Muscle of arm (tissue), 14 donors: ENCODE results near the gene GGTLC3. TPM values are rescaled to one million over a fixed set of nuclear protein-coding genes. Genes with fewer than 3 reads are reported as not detected.
"Not testable (repeated sequence)": the region's sequence is repeated elsewhere in the genome, so short reads cannot be mapped to it uniquely, and the experiment has no call there.

Experiments used
- DNase-seq: peaks from one replicate; pipeline ENCODE4 v3.0.0-alpha.2; 2013
- long read RNA-seq, 11 donors: transcript quantifications; one replicate each; lab custom pipeline, GENCODE V29; 2026
- polyA plus RNA-seq, 12 donors: library from polyadenylated mRNA; unstranded; fragments of 120-200 nt; gene quantifications; one replicate each; pipeline ENCODE4 v1.2.1, GENCODE V29; 2013; ENCODE audit not compliant: insufficient read length in 12 of 12

The GGTLC3 gene
- polyA plus RNA-seq: under 1 TPM in 4 of 12 donors, not detected in 8; 0.20 to 0.41 (median 0.28) TPM
- long read RNA-seq, donor 1: 0 reads
- long read RNA-seq, donor 2: 0 reads
- long read RNA-seq, donor 3: 0 reads
- long read RNA-seq, donor 4: 0 reads
- long read RNA-seq, donor 5: 0 reads
- long read RNA-seq, donor 6: 0 reads
- long read RNA-seq, donor 7: 0 reads
- long read RNA-seq, donor 8: 0 reads
- long read RNA-seq, donor 9: 0 reads
- long read RNA-seq, donor 10: 0 reads
- long read RNA-seq, donor 11: 0 reads

DNA sequence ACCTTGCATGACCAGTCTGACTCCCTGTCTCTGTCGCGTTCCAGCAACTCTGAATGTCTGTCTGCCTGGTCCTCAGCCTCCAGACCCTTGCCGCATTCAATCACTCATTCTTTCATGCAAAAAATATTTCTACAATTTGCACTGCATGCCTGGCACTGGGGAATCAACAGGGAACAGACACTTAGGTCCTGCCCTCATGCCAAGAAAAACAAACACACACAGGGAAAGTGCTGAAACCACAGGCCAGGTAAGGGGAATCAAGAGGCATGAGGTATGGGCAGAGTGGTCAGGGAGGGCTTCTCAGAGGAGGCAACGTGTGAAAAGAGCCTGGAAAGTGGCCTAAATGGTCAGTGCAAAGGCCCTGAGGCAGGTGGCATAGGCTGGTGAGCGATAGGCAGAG is at the start of gene GGTLC3:
GGTLC3 (minus strand) TSS at position 101 of the 400 bp plus-strand sequence. CDS start 264 bp downstream, outside the sequence.
- DNase-seq: not testable (repeated sequence)

DNA sequence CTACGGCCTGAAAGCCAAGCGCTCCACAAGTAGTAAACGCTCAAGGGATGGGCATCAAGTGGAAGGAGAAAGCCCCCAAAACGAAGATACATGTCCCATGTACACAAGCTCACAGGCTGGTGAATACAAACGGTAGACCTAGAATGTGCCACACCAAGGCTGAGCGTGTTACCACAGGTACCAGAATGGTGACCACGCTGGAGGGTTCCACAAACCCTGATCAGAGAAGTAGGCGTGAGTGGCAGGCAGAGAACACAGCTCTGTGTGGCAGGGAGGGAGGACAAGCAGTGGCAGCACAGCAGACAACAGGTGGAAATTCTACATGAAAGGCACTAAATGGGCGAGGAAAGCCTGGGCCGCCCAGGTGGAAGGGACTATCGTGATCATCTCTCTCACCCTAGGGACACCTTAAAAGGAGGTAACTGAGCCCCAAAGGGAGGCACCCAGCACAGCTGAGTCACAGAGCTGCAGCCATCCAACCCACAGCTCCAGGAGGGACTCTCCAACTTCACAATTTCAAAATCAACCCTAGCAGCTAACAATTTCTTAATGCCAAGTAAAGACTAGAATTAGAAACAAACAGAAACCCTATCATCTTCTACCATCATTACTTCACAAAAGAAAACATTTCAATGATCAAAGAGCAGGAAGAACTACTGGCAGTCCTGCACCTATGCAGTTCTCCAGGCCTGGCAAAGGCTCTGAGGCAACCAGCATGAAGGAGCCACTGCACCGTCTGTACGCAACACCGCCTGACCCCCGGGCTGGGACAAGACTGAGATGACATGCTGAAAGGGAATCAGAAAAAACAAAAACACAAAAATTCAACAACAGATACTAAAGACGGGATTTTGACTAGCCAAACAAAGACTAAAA is 42.4 kb upstream of the GGTLC3 start:
- not testable (repeated sequence) for DNase-seq

DNA sequence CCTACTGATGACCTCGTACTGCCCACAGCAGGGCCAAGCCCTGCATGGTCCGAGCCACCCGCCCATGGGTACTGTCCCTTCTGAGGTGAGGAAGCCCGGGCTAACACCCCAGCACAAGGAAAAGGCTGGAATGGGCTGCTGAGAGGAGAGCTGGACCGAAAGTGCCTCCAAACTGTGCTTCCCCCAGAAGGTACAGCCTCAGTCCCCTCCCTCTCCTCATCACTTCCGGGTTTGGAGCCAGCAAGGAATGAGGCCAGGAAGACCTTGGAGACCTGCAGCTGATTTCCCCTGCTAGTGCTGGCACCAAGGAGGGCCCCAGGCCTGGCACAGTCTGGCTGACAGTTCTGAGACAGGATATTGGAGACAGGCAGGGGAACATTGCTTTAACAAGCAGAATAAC is 41.0 kb upstream of the GGTLC3 start:
- DNase-seq: not testable (repeated sequence)

DNA sequence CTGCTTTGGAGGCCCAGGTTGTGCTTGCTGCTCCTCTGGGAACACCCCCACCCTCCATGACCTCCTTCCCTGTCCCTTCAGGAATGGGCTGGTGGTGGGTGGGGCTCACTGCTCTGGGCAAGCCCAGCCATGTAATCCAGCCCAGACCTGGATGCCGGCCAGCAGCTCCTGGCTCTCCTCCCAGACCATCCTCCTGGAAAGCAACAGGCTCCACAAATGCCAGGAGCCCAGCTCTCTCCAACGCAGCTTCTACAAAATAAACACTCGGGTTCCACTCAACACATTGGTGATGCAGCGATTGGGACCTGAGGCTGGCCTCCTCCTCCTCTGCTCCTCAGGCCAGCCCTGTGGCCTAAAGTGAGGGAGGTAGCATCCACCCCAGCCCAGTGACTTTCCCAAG is 40.6 kb upstream of the GGTLC3 start:
- DNase-seq: not testable (repeated sequence)

DNA sequence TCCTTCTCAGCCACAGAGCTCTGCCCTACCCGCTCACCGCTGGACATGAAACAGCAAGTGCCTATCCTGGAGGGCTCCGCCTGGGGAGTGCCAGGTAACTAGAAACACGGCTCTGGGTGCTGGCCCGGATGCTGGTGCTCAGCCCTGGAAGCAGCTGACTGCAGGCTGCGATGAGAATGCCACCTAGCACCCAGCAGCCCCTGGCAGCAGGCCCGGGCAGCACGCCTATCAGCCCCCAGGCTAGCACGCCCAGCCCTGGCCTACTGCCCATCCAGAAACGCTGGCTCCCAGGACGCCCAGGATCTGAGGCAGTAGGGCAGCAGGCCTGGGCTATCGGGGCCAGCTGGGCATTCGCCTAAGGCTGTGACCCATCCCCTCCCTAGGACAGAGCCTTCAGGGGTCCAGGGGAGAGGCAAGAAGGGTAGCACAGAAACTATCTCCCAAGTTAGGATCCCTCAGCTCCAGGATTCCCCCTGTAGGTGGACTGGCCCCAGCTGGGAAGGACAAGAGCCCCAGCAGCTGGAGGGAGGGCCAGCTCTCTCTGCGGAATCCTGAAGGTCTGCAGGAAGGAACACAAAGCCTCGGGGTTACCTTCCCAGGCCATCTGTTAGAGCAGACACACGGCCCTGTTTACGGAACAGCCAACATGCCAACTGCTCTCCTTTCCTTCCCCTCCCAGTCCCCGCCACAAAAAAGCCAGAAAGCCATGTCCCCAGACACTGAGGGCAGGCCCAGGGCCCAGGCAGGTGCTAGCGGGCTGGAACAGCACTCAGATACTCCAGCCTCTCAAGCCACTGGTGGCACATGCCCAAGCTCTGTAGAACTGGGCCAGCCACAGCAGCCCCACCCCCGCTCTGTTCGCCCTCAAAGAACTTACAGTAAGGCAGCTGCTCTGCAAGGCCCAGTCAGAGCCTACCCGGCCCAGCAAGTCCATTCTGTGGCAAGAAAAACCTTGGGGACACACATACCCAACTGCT is 36.6 kb upstream of the GGTLC3 start:
- not testable (repeated sequence) for DNase-seq

DNA sequence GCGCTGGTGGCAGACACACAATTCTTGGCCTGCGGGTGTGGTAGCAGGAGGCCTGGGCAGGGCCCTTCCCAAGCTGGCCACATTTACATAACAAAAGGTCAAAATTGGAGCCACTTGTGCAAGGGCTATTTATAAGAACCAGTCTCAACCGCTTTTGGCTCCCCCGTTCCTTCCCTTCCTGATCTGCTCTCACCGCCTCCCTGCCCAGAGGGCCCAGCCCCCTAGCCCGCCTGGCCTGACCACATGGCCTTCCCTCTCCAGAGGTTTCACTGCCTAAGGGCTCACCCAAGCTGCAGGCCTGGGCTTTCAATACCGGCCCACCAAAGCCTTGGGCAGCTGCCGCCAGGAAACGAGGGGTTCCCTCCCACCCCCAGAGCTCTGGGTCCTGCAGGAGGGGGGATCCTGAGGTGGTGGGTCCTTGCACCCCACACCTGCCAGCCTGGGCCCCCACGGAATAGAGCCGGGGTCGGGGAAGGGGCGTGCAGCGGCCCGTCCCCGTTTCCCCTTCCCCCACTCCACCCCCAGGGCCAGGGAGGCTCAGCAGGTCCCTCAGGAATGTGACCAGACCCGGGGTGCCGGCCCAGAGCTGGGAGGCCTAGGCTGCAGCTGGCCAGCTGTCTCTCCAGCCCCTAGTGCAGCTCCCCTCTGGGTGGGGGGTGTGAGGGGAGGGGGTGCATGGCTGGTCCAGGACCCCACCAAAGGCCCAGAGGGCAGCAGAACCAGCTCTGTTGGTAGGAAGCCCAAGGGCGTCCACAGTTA is 35.1 kb upstream of the GGTLC3 start:
- not testable (repeated sequence) for DNase-seq

DNA sequence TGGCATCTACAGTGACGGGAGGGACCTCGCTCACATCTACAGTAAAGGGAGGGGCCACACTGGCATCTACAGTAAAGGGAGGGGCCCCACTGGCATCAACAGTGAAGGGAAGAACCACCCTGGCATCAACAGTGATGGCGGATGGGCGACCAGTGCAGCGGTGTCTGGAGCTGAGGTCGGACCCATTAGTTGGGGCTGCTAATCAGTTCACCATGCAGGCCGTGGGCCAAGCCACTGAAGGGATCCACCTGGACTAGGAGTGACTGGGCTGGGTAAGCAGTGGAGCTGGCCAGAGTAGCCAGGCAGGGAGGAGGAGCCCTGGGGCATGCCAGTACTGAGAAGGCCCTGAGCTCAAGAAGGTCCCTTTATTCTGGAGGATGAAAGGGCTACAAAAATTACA is 33.1 kb upstream of the GGTLC3 start:
- not testable (repeated sequence) for DNase-seq

DNA sequence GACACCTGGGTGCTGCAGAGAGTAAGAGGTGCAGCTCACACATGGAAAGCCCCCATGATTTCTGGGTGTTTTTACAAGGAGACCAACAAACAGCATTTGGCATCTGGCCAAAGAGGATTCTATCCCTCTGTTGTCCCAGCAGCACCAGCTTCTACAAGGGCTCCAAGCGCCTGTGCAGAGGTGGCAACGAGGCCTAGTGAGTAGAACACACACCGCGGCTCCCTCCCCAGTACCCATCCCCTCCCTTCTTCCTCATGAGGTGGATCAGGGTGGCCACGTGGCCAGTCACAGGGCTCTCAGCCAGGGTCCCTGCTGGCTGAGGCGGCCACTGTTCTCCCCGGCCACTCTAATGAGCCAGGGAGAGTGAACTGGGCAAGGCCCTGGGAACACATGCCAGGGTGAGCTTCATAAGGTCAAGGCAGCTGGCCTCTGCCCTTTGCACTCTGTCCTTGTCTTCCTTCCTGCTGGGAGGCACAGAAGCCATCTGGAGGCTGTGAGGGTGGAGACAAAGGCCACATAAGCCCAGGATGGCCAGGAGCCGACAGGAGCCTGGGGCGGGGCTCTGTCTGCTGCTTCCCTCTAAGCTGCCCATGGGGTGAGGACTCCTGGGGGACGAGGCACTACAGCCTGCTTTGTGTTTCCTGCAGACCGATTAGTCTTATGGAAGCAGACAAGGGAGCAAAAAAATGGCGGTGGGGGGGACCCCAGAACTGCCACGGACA is 31.7 kb upstream of the GGTLC3 start:
- DNase-seq: not testable (repeated sequence)

DNA sequence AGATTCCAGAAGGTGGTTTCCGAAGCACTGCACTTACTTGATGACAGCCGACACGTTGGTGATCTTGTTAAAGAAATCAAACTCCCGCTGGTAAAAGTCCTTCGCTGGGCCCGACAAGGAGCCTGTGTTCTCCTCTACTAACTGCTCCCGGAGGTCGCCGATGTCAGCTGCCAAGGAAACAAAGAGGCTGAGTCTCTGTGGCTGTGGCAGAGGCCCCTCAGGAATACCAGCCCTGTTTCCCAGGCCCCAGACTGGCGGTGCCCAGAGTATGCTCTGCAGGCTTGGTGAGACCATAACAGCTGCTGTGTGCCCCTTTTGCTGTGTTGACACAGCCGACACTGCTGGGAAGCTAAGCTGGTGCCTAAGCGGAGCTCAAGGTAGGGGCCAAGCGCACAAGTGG is 26.7 kb upstream of the GGTLC3 start:
- DNase-seq: not testable (repeated sequence)

DNA sequence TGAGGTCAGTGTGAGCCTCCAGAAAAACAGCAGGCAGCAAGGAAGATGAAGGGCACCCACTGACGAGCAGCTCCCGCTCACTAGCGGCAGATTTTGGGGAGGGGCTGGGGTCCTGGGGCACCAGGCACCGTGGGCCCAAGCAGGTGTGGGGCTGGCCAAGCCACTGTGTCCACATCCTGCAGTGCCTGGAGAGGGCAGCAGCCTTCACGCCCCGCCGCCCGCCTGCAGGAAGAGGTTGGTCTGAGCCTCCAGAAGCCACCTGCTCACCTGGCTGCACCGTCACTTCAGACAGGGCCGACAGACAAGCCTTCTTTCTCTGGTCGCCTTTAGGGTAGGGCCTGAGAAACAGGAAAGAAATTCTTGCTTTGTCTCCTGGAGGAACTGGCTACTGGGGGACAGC is 25.4 kb upstream of the GGTLC3 start:
- not testable (repeated sequence) for DNase-seq

DNA sequence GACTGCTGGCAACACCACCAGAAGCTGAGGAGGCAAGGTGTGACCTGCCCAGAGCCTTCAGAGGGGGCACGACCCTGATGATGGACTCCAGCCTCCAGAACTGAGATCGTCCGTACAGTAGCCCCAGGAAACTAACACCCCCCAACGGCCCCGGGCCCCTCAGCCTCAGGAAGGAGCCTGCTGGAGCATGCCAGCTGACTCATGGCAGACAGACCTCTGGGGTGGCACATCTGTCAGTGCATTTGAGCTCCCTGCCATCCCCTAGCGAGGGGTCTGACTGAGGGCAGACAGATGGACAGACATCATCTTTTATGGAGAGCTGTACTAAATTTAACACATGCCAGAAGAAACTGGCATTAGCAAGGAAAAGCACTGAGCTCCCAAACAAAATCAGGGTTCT is 22.0 kb upstream of the GGTLC3 start:
- not testable (repeated sequence) for DNase-seq

DNA sequence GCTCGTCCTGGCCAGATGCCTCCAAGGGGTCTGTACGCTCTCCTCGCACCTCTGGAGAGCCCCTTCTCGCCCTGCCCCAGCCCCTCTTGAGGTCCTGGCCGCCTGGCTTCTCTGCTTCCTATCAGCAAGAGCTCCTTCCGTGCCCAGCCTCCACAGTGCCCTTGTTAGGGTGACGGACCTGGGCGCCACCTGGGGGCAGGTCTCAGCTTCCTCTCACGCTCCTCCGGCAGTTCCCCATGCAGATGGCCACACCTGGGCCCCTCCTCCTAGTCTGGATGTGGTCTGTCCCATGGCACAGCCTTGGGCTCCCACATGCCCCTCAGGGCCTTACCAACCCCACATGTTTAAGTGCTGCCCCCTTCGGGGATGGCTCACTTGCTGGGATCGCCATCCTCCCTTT is 16.4 kb upstream of the GGTLC3 start:
- DNase-seq: not testable (repeated sequence)

DNA sequence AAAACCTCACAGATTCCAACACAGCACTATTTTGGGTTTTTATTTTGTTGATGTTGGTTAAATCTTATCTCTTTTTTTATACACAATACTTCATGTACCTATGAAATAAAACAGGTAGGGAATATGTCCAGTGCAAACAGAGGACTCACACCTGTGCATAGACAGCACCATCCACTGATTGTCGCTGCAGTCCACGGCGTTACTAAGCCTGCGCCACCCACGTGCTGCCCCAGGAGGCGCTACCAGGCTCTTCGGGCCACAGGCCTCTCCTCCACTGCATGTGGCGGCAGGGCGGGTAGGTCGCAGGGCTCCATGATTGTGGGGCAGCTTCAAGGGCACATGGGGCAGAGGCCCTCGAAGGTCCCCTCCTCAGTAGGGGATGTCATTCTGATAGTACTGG is 15.7 kb upstream of the GGTLC3 start:
- DNase-seq: not testable (repeated sequence)

DNA sequence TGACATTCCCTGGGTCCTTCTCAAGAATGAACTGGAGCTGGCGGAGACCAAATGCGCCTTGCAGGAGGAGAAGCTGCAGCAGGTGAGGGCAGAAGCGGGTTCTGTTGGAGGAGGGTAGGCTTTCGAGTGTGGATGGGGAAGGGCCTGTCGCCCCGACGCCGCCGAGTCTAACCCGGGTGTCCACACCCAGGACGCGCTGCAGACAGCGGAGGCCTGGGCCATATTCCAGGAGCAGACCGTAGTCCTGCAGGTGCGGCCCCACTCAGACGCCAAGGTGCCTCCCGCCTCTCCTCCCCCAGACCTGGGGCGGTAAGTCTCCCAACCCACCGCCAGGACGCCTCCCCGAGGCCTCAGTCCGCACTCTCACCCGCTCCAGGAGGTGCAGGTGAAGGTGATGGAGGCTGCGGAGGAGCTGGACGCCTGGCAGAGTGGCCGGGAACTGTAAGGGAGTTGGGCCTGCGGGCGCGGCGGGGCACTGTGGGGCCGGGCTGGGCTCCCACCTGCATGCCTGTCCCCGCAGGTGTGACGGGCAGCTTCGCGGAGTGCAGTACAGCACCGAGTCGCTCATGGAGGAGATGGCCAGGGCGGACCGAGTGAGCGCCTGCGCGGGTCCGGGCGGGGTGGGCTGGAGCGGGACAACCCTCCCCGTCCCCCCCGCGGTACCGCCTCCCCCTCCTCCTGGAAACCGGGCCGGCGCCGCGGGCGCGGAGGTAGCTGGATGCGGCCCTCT is 11.6 kb upstream of the GGTLC3 start:
- DNase-seq: not testable (repeated sequence)

DNA sequence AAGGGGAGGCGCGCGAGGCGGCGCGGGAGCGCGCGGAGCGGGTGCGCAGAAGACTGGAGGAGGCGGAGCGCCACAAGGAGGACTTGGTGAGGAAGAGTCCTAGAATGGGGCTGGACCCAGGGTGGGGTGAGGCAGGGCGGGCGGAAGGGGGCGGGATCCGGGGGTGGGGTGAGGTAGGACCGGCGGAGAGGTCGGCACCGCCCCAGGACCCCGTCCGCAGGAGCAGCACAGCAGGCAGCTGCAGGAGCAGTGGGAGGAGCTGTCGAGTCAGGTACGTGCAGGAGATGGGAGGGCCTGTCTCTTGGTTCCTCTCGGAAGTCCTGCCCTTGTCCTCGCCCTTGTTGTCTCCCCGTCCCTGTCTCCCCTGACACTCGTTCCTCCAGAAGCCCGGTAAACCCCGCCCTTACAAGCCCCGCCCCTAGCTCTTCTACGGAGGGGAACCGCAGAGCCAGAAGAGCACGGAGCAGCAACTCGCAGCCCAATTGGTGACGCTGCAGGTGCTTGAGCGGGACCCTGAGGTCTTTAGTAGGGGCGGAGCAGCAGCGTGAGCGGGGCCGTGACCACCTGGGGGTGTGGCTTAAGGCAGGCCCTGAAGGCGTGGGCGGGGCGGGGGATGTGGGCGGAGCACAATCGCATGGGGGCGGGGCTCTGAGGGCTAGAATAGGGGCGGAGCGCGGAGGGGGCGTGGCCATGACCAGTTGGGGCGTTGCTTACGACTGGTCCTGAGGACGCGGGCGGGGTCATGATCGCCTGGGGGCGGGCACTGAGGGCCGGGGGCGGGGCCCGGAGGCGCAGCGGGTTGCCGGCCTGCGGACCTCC is 10.8 kb upstream of the GGTLC3 start:
- not testable (repeated sequence) for DNase-seq

DNA sequence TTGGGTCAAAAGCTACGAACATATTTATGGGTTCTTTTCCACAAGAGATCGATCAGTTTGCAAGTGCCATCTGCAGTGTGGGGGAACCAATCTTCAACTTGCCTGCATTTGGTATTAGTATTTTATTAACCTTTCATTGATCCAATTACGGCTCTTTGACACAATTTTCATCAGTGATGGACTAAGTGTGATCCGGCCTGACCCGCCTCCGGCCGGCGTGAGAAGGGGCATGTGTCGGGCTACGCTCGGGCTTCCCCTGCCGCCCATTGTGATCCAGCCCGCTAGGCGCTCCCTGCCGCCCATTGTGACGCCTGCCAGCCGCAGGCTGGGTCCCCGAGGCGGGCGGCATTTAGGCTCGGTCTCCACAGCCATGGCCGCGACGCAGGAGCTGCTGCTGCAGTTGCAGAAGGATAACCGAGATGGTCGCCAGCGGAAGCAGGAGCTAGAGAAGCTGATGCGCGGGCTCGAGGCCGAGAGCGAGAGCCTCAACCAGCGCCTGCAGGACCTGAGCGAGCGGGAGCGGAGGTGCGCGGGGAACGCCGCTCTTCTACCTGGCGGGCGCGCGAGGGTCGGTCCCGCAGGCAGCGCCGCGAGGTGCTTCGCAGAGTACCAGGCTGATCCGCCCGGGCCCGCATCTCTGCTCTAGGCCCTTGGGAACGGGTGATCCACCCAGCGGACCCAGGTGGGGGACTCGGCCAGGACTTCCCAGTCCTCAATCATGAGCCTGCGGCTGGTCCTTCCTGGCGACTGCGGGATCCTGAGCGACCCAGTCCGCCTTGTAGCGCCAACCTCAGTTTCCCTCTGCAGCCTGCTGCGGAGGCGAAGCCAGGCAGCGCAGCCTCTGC is 10.0 kb upstream of the GGTLC3 start, which contains the start of gene TMEM191B:
TMEM191B (plus strand) TSS at position 51 of the 845 bp plus-strand sequence; CDS start at position 230, 179 bp downstream.
- DNase-seq: not testable (repeated sequence)

DNA sequence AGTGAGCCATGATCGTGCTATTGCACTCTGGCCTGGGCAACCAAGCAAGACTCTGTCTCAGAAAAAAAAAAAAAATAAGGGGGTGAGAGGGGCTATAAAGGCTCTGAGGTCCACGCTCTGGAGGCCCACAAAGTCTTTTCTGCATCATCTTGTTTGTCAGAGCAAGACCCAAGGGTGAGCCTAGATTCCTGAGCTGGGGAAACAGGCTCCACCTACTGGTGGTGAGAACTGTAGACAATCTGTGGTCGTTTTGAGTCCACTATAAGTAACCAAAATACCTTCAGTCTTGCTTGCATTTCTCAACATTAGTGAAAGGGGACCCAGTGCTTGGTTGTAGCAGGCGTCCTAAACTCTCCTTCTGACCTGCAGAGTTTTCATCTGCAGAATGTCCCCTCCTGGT is 5.4 kb upstream of the GGTLC3 start:
- DNase-seq: not testable (repeated sequence)
